A673 (cell line): ENCODE results near the gene HMGXB4. TPM values are rescaled to one million over a fixed set of nuclear protein-coding genes. Genes with fewer than 3 reads are reported as not detected.

Experiments
- BruUV-seq: library from RNA; stranded (reverse); fragments of 400-500 nt; replicated peaks from 2 replicates; lab custom pipeline; 2021; lab: Mats Ljungman, UMichigan
- CTCF ChIA-PET: fragments of 300-600 bp; sonication (Branson Sonifier 250); formaldehyde crosslinking; loops from one replicate; lab custom pipeline; 2022; ENCODE audit warnings: antibody characterized with exemption; lab: Charles Lee
- POLR2A ChIA-PET: fragments of 300-600 bp; sonication (Branson Sonifier 250); formaldehyde crosslinking; loops from one replicate; lab custom pipeline; 2022; ENCODE audit warnings: antibody characterized with exemption; ENCODE audit not compliant: low non-redundant PET; lab: Charles Lee
- DNase-seq: peaks from one replicate; pipeline ENCODE4 v3.0.0-alpha.2; 2015; ENCODE audit warnings: low spot score
- H3K27ac ChIP-seq: fragments of 200-600 bp; sonication (generic); 2 replicates; pipeline ENCODE4 v1.5.1; 2016; ENCODE audit warnings: mixed run types, low read depth, mild to moderate bottlenecking, mixed read lengths, antibody characterized with exemption, low read length; ENCODE audit not compliant: poor library complexity, severe bottlenecking
- H3K27me3 ChIP-seq: fragments of 200-600 bp; sonication (generic); replicated peaks from 2 replicates; pipeline ENCODE4 v1.6.1; 2017; ENCODE audit warnings: mixed run types, low read depth, mild to moderate bottlenecking, mixed read lengths, antibody characterized with exemption, low read length; ENCODE audit not compliant: insufficient read depth, poor library complexity
- H3K36me3 ChIP-seq: fragments of 200-600 bp; sonication (generic); 2 replicates; pipeline ENCODE4 v1.6.1; 2016; ENCODE audit warnings: mixed run types, mild to moderate bottlenecking, mixed read lengths, antibody characterized with exemption, low read length; ENCODE audit not compliant: insufficient read depth, poor library complexity, severe bottlenecking
- H3K4me1 ChIP-seq: fragments of 200-600 bp; sonication (generic); 2 replicates; pipeline ENCODE4 v1.6.1; 2017; ENCODE audit warnings: mixed run types, mild to moderate bottlenecking, mixed read lengths, antibody characterized with exemption, low read length; ENCODE audit not compliant: insufficient read depth, poor library complexity, severe bottlenecking
- H3K4me3 ChIP-seq: fragments of 200-600 bp; sonication (generic); 2 replicates; pipeline ENCODE4 v1.5.1; 2016; ENCODE audit warnings: low read depth, mixed run types, mild to moderate bottlenecking, mixed read lengths, low read length; ENCODE audit not compliant: poor library complexity, severe bottlenecking
- H3K9me3 ChIP-seq: fragments of 200-600 bp; sonication (generic); 2 replicates; pipeline ENCODE4 v1.6.1; 2016; ENCODE audit warnings: mixed run types, low read depth, mild to moderate bottlenecking, mixed read lengths, antibody characterized with exemption, low read length; ENCODE audit not compliant: poor library complexity, severe bottlenecking
- EZH2 ChIP-seq: fragments of 200-600 bp; sonication (generic); IDR thresholded peaks from 2 replicates; pipeline ENCODE4 v1.6.1; 2017; ENCODE audit warnings: borderline replicate concordance, low read depth, mild to moderate bottlenecking, mixed read lengths, antibody characterized with exemption, low read length; ENCODE audit not compliant: poor library complexity, severe bottlenecking
- intact Hi-C: fragments of 100-400 bp; cut with micrococcal nuclease; formaldehyde crosslinking; loops from one replicate; pipeline ENCODE4 v1.10.0; 2022; ENCODE audit not compliant: unreplicated experiment
- microRNA-seq: library from miRNA; unstranded; fragments of <30 nt; microRNA quantifications from one replicate; pipeline ENCODE4 v1.2.0, GENCODE V29; 2021
- total RNA-seq: library from RNA; stranded (reverse); gene quantifications from 2 replicates; pipeline ENCODE4 v1.2.3, GENCODE V29; 2021
- TF ChIP-seq, protein P1 (sequence below): fragments of 300-800, 200-600 bp; sonication (generic); conservative IDR thresholded peaks from 2 replicates; pipeline ENCODE4 v1.5.1; 2017; ENCODE audit warnings: low read depth, mild to moderate bottlenecking, antibody characterized with exemption, low read length, moderate library complexity, mixed read lengths

HMGXB4 gene
- total RNA-seq, 1 experiment from 2014 or later: 52.7 TPM

- intact Hi-C loops: no loop called here
- BruUV-seq: no TSS peak
- Histone ChIP-seq H3K36me3 (no peaks in the 10 kb centered on the region), H3K4me1 (no peaks in the 10 kb centered on the region), H3K27ac (no peak overlapping the region), H3K4me3 (no peak overlapping the region), H3K9me3 (no peaks in the 10 kb centered on the region), H3K27me3 (no peaks in the 10 kb centered on the region)
- no peak for TF ChIP-seq EZH2
- TF ChIP-seq, protein P1, sequence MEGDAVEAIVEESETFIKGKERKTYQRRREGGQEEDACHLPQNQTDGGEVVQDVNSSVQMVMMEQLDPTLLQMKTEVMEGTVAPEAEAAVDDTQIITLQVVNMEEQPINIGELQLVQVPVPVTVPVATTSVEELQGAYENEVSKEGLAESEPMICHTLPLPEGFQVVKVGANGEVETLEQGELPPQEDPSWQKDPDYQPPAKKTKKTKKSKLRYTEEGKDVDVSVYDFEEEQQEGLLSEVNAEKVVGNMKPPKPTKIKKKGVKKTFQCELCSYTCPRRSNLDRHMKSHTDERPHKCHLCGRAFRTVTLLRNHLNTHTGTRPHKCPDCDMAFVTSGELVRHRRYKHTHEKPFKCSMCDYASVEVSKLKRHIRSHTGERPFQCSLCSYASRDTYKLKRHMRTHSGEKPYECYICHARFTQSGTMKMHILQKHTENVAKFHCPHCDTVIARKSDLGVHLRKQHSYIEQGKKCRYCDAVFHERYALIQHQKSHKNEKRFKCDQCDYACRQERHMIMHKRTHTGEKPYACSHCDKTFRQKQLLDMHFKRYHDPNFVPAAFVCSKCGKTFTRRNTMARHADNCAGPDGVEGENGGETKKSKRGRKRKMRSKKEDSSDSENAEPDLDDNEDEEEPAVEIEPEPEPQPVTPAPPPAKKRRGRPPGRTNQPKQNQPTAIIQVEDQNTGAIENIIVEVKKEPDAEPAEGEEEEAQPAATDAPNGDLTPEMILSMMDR: no peak
- ChIA-PET CTCF (no interaction called here), POLR2A (no interaction called here)
- no peak for DNase-seq
Measured at GRCh38 chr22:35343664-35344550, 86.6 kb downstream of the HMGXB4 start.

GRCh38 chr22:35344956-35345690 is 87.8 kb downstream of the HMGXB4 start:
- Histone ChIP-seq H3K36me3 (no peaks in the 10 kb centered on the region), H3K4me3 (no peak overlapping the region), H3K27me3 (no peaks in the 10 kb centered on the region), H3K9me3 (no peaks in the 10 kb centered on the region), H3K4me1 (peaks cover 4% of the 10 kb centered on the region), H3K27ac (no peak overlapping the region)
- ChIA-PET POLR2A (no interaction called here), CTCF (no interaction called here)
- TF ChIP-seq, protein P1: no peak
- TF ChIP-seq EZH2: no peak
- BruUV-seq: no TSS peak
- intact Hi-C loops: no loop called here
- no peak for DNase-seq

Small RNA genes within 50 kb of the gene (microRNA-seq; reads per million reads assigned to microRNA genes)
- gene MIR3909 (15.1 reads per million, percentile 38 among the genes with 10 or more reads in this experiment), gene MIR6069 (not detected)

Other genes with a start within 250 kb of the HMGXB4 start
- gene ISX, start 191.3 kb upstream of the HMGXB4 start, total RNA-seq: not detected in 2 replicates
- 22.8 and 30.1 TPM in 2 replicates for gene TOM1, start 42.4 kb downstream of the HMGXB4 start, total RNA-seq
- gene HMOX1, start 123.6 kb downstream of the HMGXB4 start, total RNA-seq: 2.5 and 2.8 TPM in 2 replicates
- 245 and 261 TPM in 2 replicates for gene MCM5, start 142.6 kb downstream of the HMGXB4 start, total RNA-seq